Measurements from ENCODE around the gene LRRC71. TPM values are rescaled to one million over a fixed set of nuclear protein-coding genes. Genes with fewer than 3 reads are reported as not detected.

LRRC71 gene
- total RNA-seq, result 1 to 10 TPM in 1 of 2 donors, under 1 TPM in 1; 0.30 to 4.5 TPM
- polyA plus RNA-seq (ENCODE audit: insufficient read length in 2 of 2), result 1 to 10 TPM; 8.0 to 8.5 TPM
- long read RNA-seq, donor 1, partial matches to known transcripts, result 0 of 1 reads
- long read RNA-seq, donor 1, other reads (novel, unspliced or antisense), result 0 of 1 reads
- long read RNA-seq, donor 2, result 0 reads
- long read RNA-seq, donor 3, result 0 reads
- long read RNA-seq, donor 4, partial matches to known transcripts, result 0 of 3 reads
- long read RNA-seq, donor 4, other reads (novel, unspliced or antisense), result 0 of 3 reads

DNA sequence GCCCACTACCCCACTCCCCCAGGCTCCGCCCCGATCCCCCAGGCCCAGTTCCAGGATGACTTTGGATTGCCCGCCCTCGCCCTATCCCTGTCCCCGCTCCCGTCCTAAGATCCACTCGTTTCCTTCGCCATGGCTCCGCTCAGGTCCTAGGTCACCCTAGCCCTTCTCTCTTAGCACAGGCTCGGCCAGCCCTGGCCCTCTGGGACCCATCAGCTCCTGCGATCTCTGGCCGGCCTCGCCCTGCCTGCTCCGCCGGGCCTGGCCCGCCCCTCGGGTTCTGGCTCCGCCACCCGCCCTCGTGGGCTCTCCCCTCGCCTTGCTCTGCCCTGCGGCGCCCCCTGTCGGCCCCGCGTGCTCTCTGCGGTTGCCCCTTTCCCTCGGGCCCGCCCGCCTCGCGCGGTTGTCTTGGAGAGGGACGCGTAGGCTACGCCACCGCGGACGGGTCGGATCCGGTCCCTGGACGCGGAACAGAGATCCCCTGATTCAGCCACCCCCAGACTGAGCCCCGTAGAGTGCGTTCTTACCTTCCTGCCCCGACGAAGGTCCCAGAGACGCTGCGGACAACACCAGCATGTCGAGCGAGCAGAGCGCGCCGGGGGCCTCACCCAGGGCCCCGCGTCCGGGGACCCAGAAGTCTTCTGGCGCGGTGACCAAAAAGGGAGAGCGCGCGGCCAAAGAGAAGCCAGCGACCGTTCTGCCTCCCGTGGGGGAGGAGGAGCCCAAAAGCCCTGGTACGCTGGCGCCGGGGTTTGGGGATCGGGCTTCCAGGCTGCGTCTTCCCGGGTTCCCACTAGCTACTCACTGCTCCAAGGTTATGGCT, at the start of gene LRRC71:
TSS of gene LRRC71 (plus strand) at position 400 of the 820 bp plus-strand sequence. CDS start at position 572, 172 bp downstream.
- peaks cover 1% of the 10 kb centered on the region for H3K9me3 ChIP-seq (ENCODE audit: control insufficient read depth, insufficient read depth, low read length)
- no peaks in the 10 kb centered on the region for H3K36me3 ChIP-seq (ENCODE audit: control insufficient read depth, insufficient read depth, low read length)
- H3K4me3 ChIP-seq (ENCODE audit: low read depth, low read length), result peak within 1 kb of the TSS; percentile 29
- no peak within 1 kb of the TSS for H3K27ac ChIP-seq (ENCODE audit: low read depth, low read length)
- peak in 4 of 6 donors; percentile 51 to 84 (median 57) for DNase-seq (ENCODE audit: low read depth in 4 of 6, low spot score in 6 of 6)
- 2% methylated on average over 69 of the region's 71 CpGs for WGBS (ENCODE audit: insufficient coverage)
- H3K27me3 ChIP-seq (ENCODE audit: control insufficient read depth, insufficient read depth, low read length), result peaks cover 75% of the 10 kb centered on the region
- H3K4me1 ChIP-seq (ENCODE audit: control insufficient read depth, insufficient read depth, low read length), result peaks cover 24% of the 10 kb centered on the region

DNA sequence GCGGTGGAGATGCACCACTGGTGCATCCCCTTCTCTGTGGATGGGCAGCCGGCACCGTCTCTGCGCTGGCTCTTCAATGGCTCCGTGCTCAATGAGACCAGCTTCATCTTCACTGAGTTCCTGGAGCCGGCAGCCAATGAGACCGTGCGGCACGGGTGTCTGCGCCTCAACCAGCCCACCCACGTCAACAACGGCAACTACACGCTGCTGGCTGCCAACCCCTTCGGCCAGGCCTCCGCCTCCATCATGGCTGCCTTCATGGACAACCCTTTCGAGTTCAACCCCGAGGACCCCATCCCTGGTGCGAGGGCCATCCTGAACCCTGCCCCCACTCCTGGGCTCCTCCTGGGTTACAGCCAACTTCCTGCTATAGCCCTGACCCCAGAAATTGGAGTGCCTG, 46.8 kb upstream of the LRRC71 start:
- Histone ChIP-seq H3K4me3 (ENCODE audit: low read depth, low read length) (no peak overlapping the region), H3K27me3 (ENCODE audit: control insufficient read depth, insufficient read depth, low read length) (peaks cover 12% of the 10 kb centered on the region), H3K27ac (ENCODE audit: low read depth, low read length) (no peak overlapping the region), H3K9me3 (ENCODE audit: control insufficient read depth, insufficient read depth, low read length) (no peaks in the 10 kb centered on the region), H3K4me1 (ENCODE audit: control insufficient read depth, insufficient read depth, low read length) (peaks cover 6% of the 10 kb centered on the region), H3K36me3 (ENCODE audit: control insufficient read depth, insufficient read depth, low read length) (no peaks in the 10 kb centered on the region)
- 87% methylated on average over 18 of the region's 18 CpGs for WGBS (ENCODE audit: insufficient coverage)
- no peak for DNase-seq (ENCODE audit: low read depth in 4 of 6, low spot score in 6 of 6)

DNA sequence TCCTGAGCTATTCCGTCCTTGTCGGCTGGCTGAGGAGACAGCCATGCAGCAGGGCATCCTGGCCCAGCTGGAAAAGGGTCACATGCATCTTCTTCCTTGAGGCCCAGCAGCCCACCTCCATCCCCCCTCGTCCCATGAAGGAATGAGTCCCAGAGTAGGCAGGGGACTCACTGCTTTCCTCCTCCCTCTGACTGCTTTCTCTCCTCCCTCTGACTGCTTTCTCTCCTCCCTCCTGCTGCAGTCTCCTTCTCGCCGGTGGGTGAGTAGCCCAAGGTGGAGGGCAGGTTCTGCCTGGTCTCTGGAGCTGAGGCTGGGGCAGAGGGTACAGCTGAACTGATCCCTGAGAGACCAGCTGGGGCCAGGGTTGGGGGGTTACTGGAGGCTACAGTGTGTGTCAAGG, 46.3 kb upstream of the LRRC71 start:
- Histone ChIP-seq H3K27me3 (ENCODE audit: control insufficient read depth, insufficient read depth, low read length) (peaks cover 14% of the 10 kb centered on the region), H3K27ac (ENCODE audit: low read depth, low read length) (no peak overlapping the region), H3K4me3 (ENCODE audit: low read depth, low read length) (no peak overlapping the region), H3K9me3 (ENCODE audit: control insufficient read depth, insufficient read depth, low read length) (no peaks in the 10 kb centered on the region), H3K4me1 (ENCODE audit: control insufficient read depth, insufficient read depth, low read length) (peaks cover 6% of the 10 kb centered on the region), H3K36me3 (ENCODE audit: control insufficient read depth, insufficient read depth, low read length) (no peaks in the 10 kb centered on the region)
- DNase-seq (ENCODE audit: low read depth in 4 of 6, low spot score in 6 of 6), result no peak
- WGBS (ENCODE audit: insufficient coverage), result 91% methylated on average over 3 of the region's 5 CpGs

DNA sequence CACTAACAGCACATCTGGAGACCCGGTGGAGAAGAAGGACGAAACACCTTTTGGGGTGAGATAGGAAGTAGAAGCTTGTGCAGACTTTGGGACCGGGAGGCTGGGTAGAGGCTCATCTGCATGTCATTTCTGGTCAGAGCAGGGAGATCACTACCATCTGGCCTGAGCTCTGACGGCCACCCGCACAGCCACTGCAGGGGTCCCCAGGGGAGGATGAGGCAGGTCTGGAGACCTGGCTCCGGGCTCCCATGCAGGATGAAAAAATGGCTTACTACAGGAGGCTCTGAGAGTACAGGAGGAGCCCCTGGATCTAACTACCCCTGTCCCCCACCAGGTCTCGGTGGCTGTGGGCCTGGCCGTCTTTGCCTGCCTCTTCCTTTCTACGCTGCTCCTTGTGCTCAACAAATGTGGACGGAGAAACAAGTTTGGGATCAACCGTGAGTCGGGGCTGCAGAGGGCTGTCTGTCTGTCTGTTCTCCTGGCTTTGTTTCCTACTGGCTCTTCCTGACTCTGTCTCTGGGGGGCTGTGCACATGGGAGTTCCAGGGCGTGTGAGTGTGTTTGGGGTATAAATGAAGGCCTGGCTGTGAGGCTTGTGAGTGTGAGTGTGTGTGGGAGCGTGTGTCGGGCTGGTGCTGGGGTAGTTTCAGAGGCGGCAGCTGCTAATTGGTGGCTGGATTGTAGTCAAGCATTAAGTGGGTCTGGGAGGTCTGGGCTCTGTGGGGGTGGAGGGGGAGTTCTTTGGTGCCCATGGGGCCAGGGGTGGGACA, 45.7 kb upstream of the LRRC71 start:
- Histone ChIP-seq H3K27ac (ENCODE audit: low read depth, low read length) (no peak overlapping the region), H3K9me3 (ENCODE audit: control insufficient read depth, insufficient read depth, low read length) (no peaks in the 10 kb centered on the region), H3K27me3 (ENCODE audit: control insufficient read depth, insufficient read depth, low read length) (peaks cover 14% of the 10 kb centered on the region), H3K4me1 (ENCODE audit: control insufficient read depth, insufficient read depth, low read length) (peaks cover 6% of the 10 kb centered on the region), H3K4me3 (ENCODE audit: low read depth, low read length) (no peak overlapping the region), H3K36me3 (ENCODE audit: control insufficient read depth, insufficient read depth, low read length) (no peaks in the 10 kb centered on the region)
- DNase-seq (ENCODE audit: low read depth in 4 of 6, low spot score in 6 of 6), result no peak
- 50% methylated on average over 15 of the region's 16 CpGs for WGBS (ENCODE audit: insufficient coverage)

DNA sequence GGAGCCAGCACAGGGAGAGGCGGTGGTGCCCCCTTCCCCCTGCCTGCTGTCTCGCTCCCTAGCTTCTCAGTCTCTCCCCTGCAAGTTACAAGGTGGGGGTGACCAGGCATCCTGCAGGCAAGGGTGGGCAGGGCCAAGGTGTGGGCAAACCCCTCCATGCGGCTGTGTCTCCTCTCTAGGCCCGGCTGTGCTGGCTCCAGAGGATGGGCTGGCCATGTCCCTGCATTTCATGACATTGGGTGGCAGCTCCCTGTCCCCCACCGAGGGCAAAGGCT, 45.2 kb upstream of the LRRC71 start:
- H3K27me3 ChIP-seq (ENCODE audit: control insufficient read depth, insufficient read depth, low read length), result peaks cover 14% of the 10 kb centered on the region
- no peaks in the 10 kb centered on the region for H3K36me3 ChIP-seq (ENCODE audit: control insufficient read depth, insufficient read depth, low read length)
- no peak overlapping the region for H3K4me3 ChIP-seq (ENCODE audit: low read depth, low read length)
- 72% methylated on average over 3 of the region's 5 CpGs for WGBS (ENCODE audit: insufficient coverage)
- peaks cover 6% of the 10 kb centered on the region for H3K4me1 ChIP-seq (ENCODE audit: control insufficient read depth, insufficient read depth, low read length)
- DNase-seq (ENCODE audit: low read depth in 4 of 6, low spot score in 6 of 6), result no peak
- H3K27ac ChIP-seq (ENCODE audit: low read depth, low read length), result no peak overlapping the region
- H3K9me3 ChIP-seq (ENCODE audit: control insufficient read depth, insufficient read depth, low read length), result no peaks in the 10 kb centered on the region

DNA sequence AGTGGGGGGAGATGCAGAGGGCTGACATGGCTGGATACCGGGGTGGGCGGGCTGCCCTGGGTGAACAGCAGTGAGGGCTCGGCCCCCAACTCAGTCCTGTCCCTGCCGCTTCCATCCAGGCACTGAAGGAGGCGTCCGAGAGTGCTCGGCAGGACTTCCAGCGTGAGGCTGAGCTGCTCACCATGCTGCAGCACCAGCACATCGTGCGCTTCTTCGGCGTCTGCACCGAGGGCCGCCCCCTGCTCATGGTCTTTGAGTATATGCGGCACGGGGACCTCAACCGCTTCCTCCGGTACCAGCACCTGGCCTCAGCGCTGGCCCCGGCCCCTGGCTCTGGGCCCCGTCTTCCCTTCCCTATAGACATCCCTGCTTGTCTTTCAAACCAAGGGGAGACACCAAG, 44.2 kb upstream of the LRRC71 start:
- Histone ChIP-seq H3K27ac (ENCODE audit: low read depth, low read length) (no peak overlapping the region), H3K4me3 (ENCODE audit: low read depth, low read length) (no peak overlapping the region), H3K9me3 (ENCODE audit: control insufficient read depth, insufficient read depth, low read length) (no peaks in the 10 kb centered on the region), H3K36me3 (ENCODE audit: control insufficient read depth, insufficient read depth, low read length) (no peaks in the 10 kb centered on the region), H3K27me3 (ENCODE audit: control insufficient read depth, insufficient read depth, low read length) (peaks cover 14% of the 10 kb centered on the region), H3K4me1 (ENCODE audit: control insufficient read depth, insufficient read depth, low read length) (peaks cover 6% of the 10 kb centered on the region)
- DNase-seq (ENCODE audit: low read depth in 4 of 6, low spot score in 6 of 6), result peak in 1 of 6 donors; percentile 24
- 31% methylated on average over 19 of the region's 21 CpGs for WGBS (ENCODE audit: insufficient coverage)

DNA sequence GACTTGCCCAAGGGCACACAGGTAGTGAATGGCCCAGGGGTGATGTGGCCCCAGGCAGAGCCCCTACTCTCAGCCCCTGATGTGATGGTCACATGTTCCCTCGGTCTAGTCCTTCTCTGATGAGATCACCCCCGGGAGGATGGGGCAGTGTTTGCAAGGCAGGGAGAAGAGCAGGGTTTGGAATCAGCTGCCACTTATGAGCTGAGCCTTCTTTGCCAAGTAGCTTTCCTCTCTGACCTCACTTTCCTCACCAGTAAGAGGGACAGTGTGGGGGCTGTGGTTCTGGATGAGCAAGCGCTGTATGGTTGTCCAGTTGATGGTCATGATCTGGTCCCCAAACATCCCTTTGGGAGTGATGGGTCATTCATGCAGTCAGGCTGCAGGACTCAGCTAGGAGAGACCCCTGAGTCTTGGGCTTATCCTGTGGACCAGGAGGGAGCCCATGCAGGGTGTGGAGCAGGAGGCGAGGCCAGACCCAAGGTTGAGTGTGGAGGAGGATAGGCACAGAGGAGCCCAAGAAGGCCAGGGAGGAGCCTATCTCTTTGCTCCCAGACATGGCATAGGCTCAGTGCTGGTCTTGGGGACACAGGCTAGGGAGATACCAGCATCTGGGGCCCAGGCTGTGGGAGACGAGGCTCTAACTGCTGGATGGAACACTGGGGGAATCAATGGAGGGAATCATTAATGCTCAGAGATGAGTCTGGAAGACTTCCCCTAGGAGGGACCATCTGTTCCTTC, 42.8 kb upstream of the LRRC71 start:
- Histone ChIP-seq H3K4me3 (ENCODE audit: low read depth, low read length) (no peak overlapping the region), H3K4me1 (ENCODE audit: control insufficient read depth, insufficient read depth, low read length) (peaks cover 6% of the 10 kb centered on the region), H3K9me3 (ENCODE audit: control insufficient read depth, insufficient read depth, low read length) (no peaks in the 10 kb centered on the region), H3K36me3 (ENCODE audit: control insufficient read depth, insufficient read depth, low read length) (no peaks in the 10 kb centered on the region), H3K27ac (ENCODE audit: low read depth, low read length) (no peak overlapping the region), H3K27me3 (ENCODE audit: control insufficient read depth, insufficient read depth, low read length) (peaks cover 14% of the 10 kb centered on the region)
- no peak for DNase-seq (ENCODE audit: low read depth in 4 of 6, low spot score in 6 of 6)
- WGBS (ENCODE audit: insufficient coverage), result 93% methylated on average over 3 of the region's 5 CpGs

DNA sequence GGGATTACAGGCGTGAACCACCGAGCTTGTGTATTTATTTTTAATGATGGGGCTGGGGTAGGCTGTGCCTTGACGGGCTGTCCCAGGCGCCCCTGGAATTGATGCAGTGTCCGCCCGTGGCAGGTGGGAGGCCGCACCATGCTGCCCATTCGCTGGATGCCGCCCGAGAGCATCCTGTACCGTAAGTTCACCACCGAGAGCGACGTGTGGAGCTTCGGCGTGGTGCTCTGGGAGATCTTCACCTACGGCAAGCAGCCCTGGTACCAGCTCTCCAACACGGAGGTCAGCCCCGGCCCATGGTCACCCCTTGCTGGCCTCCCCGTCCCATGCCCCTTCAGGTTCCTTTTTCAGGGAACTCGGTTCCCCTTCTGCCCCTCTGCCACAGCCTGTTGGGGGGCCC, 40.6 kb upstream of the LRRC71 start:
- Histone ChIP-seq H3K4me1 (ENCODE audit: control insufficient read depth, insufficient read depth, low read length) (peaks cover 15% of the 10 kb centered on the region), H3K27me3 (ENCODE audit: control insufficient read depth, insufficient read depth, low read length) (peaks cover 28% of the 10 kb centered on the region)
- 89% methylated on average over 20 of the region's 21 CpGs for WGBS (ENCODE audit: insufficient coverage)

DNA sequence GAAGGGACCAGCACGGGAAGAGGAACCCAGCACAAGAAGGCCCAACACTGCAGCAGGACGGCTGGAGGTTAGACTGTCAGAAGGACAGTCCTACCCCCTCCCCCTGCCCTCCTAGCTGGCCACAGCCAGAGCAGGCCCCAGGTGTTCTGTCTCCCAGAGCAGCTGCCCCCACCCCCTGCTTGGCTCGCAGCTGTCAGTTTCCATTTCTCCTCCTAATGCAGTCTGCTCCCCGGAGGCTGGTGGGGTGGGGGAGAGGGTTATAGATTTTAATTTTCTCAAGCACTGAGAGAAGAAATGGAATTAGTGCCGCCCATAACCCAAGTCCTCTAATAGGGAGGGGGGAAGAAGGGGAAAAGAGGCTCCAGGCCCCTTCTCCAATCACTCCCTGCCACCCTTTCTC, 40.0 kb upstream of the LRRC71 start:
- peaks cover 31% of the 10 kb centered on the region for H3K27me3 ChIP-seq (ENCODE audit: control insufficient read depth, insufficient read depth, low read length)
- H3K4me1 ChIP-seq (ENCODE audit: control insufficient read depth, insufficient read depth, low read length), result peaks cover 11% of the 10 kb centered on the region
- H3K36me3 ChIP-seq (ENCODE audit: control insufficient read depth, insufficient read depth, low read length), result no peaks in the 10 kb centered on the region
- H3K9me3 ChIP-seq (ENCODE audit: control insufficient read depth, insufficient read depth, low read length), result no peaks in the 10 kb centered on the region
- no peak overlapping the region for H3K4me3 ChIP-seq (ENCODE audit: low read depth, low read length)
- H3K27ac ChIP-seq (ENCODE audit: low read depth, low read length), result no peak overlapping the region
- WGBS (ENCODE audit: insufficient coverage), result 70% methylated on average over 2 of the region's 5 CpGs
- DNase-seq (ENCODE audit: low read depth in 4 of 6, low spot score in 6 of 6), result no peak

More for the DNA sequence above, 40.6 kb upstream of the LRRC71 start:
- H3K9me3 ChIP-seq (ENCODE audit: control insufficient read depth, insufficient read depth, low read length), result no peaks in the 10 kb centered on the region
- no peak overlapping the region for H3K27ac ChIP-seq (ENCODE audit: low read depth, low read length)
- H3K36me3 ChIP-seq (ENCODE audit: control insufficient read depth, insufficient read depth, low read length), result no peaks in the 10 kb centered on the region
- DNase-seq (ENCODE audit: low read depth in 4 of 6, low spot score in 6 of 6), result no peak
- H3K4me3 ChIP-seq (ENCODE audit: low read depth, low read length), result no peak overlapping the region

Data from spinal cord (tissue), 10 donors.